Left lung (tissue), 10 donors: ENCODE data around the gene CTSE. TPM values are rescaled to one million over a fixed set of nuclear protein-coding genes. Genes with fewer than 3 reads are reported as not detected.
A peak's percentile ranks its signal among the peaks of the same experiment; 100 is the strongest.

Source experiments
- ATAC-seq: fragments of 200-7000 bp; cut with Tn5 transposase; one replicate; pipeline ENCODE4 v1.9.1; 2020; ENCODE audit warnings: moderate library complexity
- DNase-seq, 4 donors: peaks; one replicate each; pipeline ENCODE4 v3.0.0-alpha.2; 2013 to 2020
- H3K27ac ChIP-seq, 2 donors: fragments of 200-600 bp; sonication (generic) in 1 of 2; one replicate each; pipeline versions ENCODE4 v1.5.0 to v1.8.0; 2020 to 2021
- H3K27me3 ChIP-seq, 2 donors: fragments of 200-600 bp; sonication (generic) in 1 of 2; one replicate each; pipeline versions ENCODE4 v1.5.0 to v1.8.0; 2020 to 2021
- H3K36me3 ChIP-seq, 2 donors: fragments of 200-600 bp; sonication (generic) in 1 of 2; one replicate each; pipeline versions ENCODE4 v1.5.0 to v1.8.0; 2020 to 2021
- H3K4me1 ChIP-seq, 2 donors: fragments of 200-600 bp; one replicate each; pipeline ENCODE4 v1.8.0; 2021
- H3K4me3 ChIP-seq, 2 donors: fragments of 200-600 bp; sonication (generic) in 1 of 2; one replicate each; pipeline versions ENCODE4 v1.5.0 to v1.8.0; 2020 to 2021; ENCODE audit warnings: mild to moderate bottlenecking in 1 of 2
- H3K9me3 ChIP-seq, 2 donors: fragments of 200-600 bp; sonication (generic) in 1 of 2; one replicate each; pipeline versions ENCODE4 v1.5.0 to v1.8.0; 2020 to 2021
- CTCF ChIP-seq, 2 donors: fragments of 200-600 bp; sonication (generic) in 1 of 2; IDR thresholded peaks; one replicate each; pipeline versions ENCODE4 v1.5.0 to v1.8.0; 2021; ENCODE audit warnings: antibody characterized with exemption in 2 of 2
- intact Hi-C, 2 donors: fragments of 100-400 bp; cut with DNase I; formaldehyde crosslinking; loops; one replicate each; pipeline versions ENCODE4 v1.11.2 to v1.14.2; 2022
- polyA plus RNA-seq, 6 donors: library from polyadenylated mRNA; unstranded; fragments of 120-200 nt; gene quantifications; one replicate each; pipeline ENCODE4 v1.2.1, GENCODE V29; 2013; ENCODE audit not compliant: insufficient read length in 6 of 6
- total RNA-seq, 2 donors: library from RNA; stranded (reverse); fragmentation: NEBNext Ultra II Directional; extraction: Animal tissue kit (Norgen Biotek cat#: 25700); gene quantifications; one replicate each; pipeline ENCODE4 v1.2.1, GENCODE V29; 2021
- donor health status: DM: no; HTN: yes; CAD: no.
- donor health status: DM: no; HTN: no; CAD: no.

Gene CTSE
- total and polyA plus RNA-seq, 8 donors: 0.35 to 624 (median 0.62) TPM

DNA sequence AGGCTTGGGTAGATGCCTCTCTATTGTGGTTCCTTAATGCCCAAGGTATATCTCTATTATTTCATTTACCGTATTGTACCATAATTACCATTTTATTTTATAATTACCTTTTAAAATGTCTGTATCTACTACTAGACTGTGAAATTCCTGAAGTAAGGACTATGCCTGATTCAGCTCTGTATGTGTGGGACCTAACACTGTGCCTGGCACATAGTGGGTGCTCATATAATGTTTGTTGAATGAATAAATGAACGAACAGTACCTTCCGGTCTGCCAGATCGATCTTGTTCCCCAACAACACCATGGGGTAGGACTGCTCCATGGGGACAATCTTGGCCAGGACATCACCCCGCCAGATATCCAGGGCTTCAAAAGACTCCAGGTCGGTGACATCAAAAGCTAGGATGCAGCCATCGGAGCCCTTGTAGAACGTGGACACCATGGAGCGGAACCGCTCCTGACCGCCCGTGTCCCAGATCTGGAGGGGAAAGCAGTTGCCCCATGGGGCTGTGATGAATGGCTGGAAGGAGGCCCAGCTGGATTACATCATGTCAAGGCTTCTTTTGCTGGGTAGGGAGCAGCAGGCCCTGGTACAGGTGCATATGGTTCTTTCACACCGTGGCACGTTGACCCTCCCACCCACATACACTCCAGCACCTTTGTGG is 31.3 kb downstream of the CTSE start:
- no peaks in the 10 kb centered on the region for H3K4me1 ChIP-seq
- no peak for ATAC-seq
- H3K27me3 ChIP-seq: no peaks in the 10 kb centered on the region
- H3K4me3 ChIP-seq: no peak overlapping the region
- intact Hi-C loops: no loop called here
- H3K27ac ChIP-seq: no peak overlapping the region
- DNase-seq: no peak
- no peaks in the 10 kb centered on the region for H3K9me3 ChIP-seq
- TF ChIP-seq CTCF (IDR thresholded peaks at IDR 0.05): no peak
- peaks cover 0 to 21% of the 10 kb centered on the region in 2 donors for H3K36me3 ChIP-seq

DNA sequence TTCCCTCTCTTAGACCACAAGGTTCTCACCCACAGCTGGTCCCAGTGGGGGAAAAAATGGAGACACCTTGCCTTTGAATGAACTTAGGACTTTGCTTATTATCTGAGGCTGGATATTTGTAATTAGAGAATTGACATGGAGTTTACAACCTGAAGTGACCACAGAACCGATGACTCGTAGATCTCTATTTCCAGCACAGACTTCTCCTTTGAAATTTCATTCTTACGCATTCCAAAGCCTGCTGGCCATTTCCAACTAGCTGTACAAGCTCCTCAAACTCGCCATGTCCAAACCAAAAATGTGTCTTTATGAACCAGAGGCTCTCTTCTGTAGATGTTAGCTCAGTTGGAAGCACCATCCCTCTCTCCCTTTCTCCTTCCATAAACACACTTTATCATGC is 32.5 kb downstream of the CTSE start:
- Histone ChIP-seq H3K9me3 (no peaks in the 10 kb centered on the region), H3K27ac (no peak overlapping the region), H3K27me3 (no peaks in the 10 kb centered on the region), H3K4me3 (no peak overlapping the region), H3K4me1 (no peaks in the 10 kb centered on the region), H3K36me3 (peaks cover 0 to 21% of the 10 kb centered on the region in 2 donors)
- no peak for TF ChIP-seq CTCF (IDR thresholded peaks at IDR 0.05)
- ATAC-seq (no peak), DNase-seq (no peak)
- intact Hi-C loops: no loop called here

- H3K27me3 ChIP-seq: no peaks in the 10 kb centered on the region
- DNase-seq (no peak), ATAC-seq (no peak)
- H3K4me3 ChIP-seq: no peak overlapping the region
- intact Hi-C loops: no loop called here
- no peaks in the 10 kb centered on the region for H3K9me3 ChIP-seq
- no peaks in the 10 kb centered on the region for H3K4me1 ChIP-seq
- H3K36me3 ChIP-seq: peaks cover 0 to 21% of the 10 kb centered on the region in 2 donors
- no peak overlapping the region for H3K27ac ChIP-seq
- TF ChIP-seq CTCF (IDR thresholded peaks at IDR 0.05): no peak
Observed at GRCh38 chr1:205990226-205990625, 33.5 kb downstream of the CTSE start.

- no peak for TF ChIP-seq CTCF (IDR thresholded peaks at IDR 0.05)
- peaks cover 0 to 21% of the 10 kb centered on the region in 2 donors for H3K36me3 ChIP-seq
- ATAC-seq (no peak), DNase-seq (no peak)
- H3K4me3 ChIP-seq: no peak overlapping the region
- H3K27ac ChIP-seq: no peak overlapping the region
- H3K27me3 ChIP-seq: no peaks in the 10 kb centered on the region
- H3K9me3 ChIP-seq: no peaks in the 10 kb centered on the region
- intact Hi-C loops: loop anchor here (10.0 kb wide), 1 partner anchor 115 kb away; no protein-coding TSS in a partner anchor
- no peaks in the 10 kb centered on the region for H3K4me1 ChIP-seq
Observed at GRCh38 chr1:205989786-205990185, 33.9 kb downstream of the CTSE start.

GRCh38 chr1:205988585-205988995 is 35.1 kb downstream of the CTSE start:
- Histone ChIP-seq H3K9me3 (no peaks in the 10 kb centered on the region), H3K4me3 (no peak overlapping the region), H3K4me1 (peaks cover 0 to 7% of the 10 kb centered on the region in 2 donors), H3K27ac (no peak overlapping the region), H3K27me3 (no peaks in the 10 kb centered on the region), H3K36me3 (peaks cover 0 to 20% of the 10 kb centered on the region in 2 donors)
- TF ChIP-seq CTCF (IDR thresholded peaks at IDR 0.05): no peak
- intact Hi-C loops: loop anchor here (10.0 kb wide), 1 partner anchor 116 kb away; no protein-coding TSS in a partner anchor
- DNase-seq: peak in 1 of 4 donors; percentile 71
- no peak for ATAC-seq
